Activated CD4-positive, alpha-beta memory T cell treated with anti-CD3 and anti-CD28 coated beads for 36 hours (primary cell): ENCODE results near the gene CEP41. TPM values are rescaled to one million over a fixed set of nuclear protein-coding genes. Genes with fewer than 3 reads are reported as not detected.
"Not testable (repeated sequence)": the region's sequence is repeated elsewhere in the genome, so short reads cannot be mapped to it uniquely, and the experiment has no call there.

Source experiments
- CTCF ChIA-PET: fragments of 350-600 bp; sonication (Branson Sonifier 250); formaldehyde crosslinking; loops from one replicate; lab custom pipeline; 2021; ENCODE audit warnings: antibody characterized with exemption, inconsistent platforms; lab: Charles Lee
- POLR2A ChIA-PET: fragments of 350-600 bp; sonication (Branson Sonifier 250); formaldehyde crosslinking; loops from one replicate; lab custom pipeline; 2021; ENCODE audit warnings: antibody characterized with exemption; lab: Charles Lee
- DNase-seq: peaks from one replicate; pipeline ENCODE4 v3.0.0-alpha.2; 2020
- H3K27ac Mint-ChIP-seq: one replicate; pipeline ENCODE4 v1.8.0; 2021; ENCODE audit warnings: mixed read lengths
- H3K27me3 Mint-ChIP-seq: one replicate; pipeline ENCODE4 v1.8.0; 2021; ENCODE audit warnings: mixed read lengths
- H3K36me3 Mint-ChIP-seq: one replicate; pipeline ENCODE4 v1.8.0; 2021; ENCODE audit warnings: mixed read lengths
- H3K4me1 Mint-ChIP-seq: one replicate; pipeline ENCODE4 v1.8.0; 2021; ENCODE audit warnings: low read depth, mixed read lengths
- H3K4me3 Mint-ChIP-seq: one replicate; pipeline ENCODE4 v1.8.0; 2021; ENCODE audit warnings: mild to moderate bottlenecking, mixed read lengths
- H3K9me3 Mint-ChIP-seq: one replicate; pipeline ENCODE4 v1.8.0; 2021; ENCODE audit warnings: mixed read lengths
- intact Hi-C: fragments of 100-400 bp; cut with micrococcal nuclease; formaldehyde crosslinking; loops from one replicate; pipeline ENCODE4 v1.15.1; 2023
- total RNA-seq, 2 experiments: library from RNA; stranded (reverse); gene quantifications; one replicate each; pipeline ENCODE4 v1.2.3, GENCODE V29; 2021

CEP41 gene
- total RNA-seq, 2 experiments from 2014 or later = 14.0 to 16.4 TPM

GRCh38 chr7:130452951-130453350, 12.1 kb upstream of the CEP41 start:
- POLR2A ChIA-PET = interaction anchor here (0.7 kb wide), 1 partner anchor 13 kb away, joined by 4 read pairs; the partner anchor contains the start of gene CEP41
- no peak overlapping the region for H3K4me3 Mint-ChIP-seq
- no peak for DNase-seq

GRCh38 chr7:130451344-130451743, 10.5 kb upstream of the CEP41 start:
- H3K4me3 Mint-ChIP-seq, H3K9me3 Mint-ChIP-seq, CTCF ChIA-PET, intact Hi-C loops, H3K36me3 Mint-ChIP-seq, H3K27ac Mint-ChIP-seq, H3K27me3 Mint-ChIP-seq, POLR2A ChIA-PET: not testable (repeated sequence)
- H3K4me1 Mint-ChIP-seq = peaks cover 13% of the 10 kb centered on the region
- DNase-seq = peak; percentile 14

More at GRCh38 chr7:130452951-130453350, 12.1 kb upstream of the CEP41 start:
- Mint-ChIP-seq H3K27ac (no peak overlapping the region), H3K4me1 (peaks cover 7% of the 10 kb centered on the region), H3K36me3 (peaks cover 2% of the 10 kb centered on the region), H3K27me3 (no peaks in the 10 kb centered on the region), H3K9me3 (peaks cover 7% of the 10 kb centered on the region)
- CTCF ChIA-PET = no interaction called here
- intact Hi-C loops = no loop called here

GRCh38 chr7:130446259-130446658, 5.4 kb upstream of the CEP41 start:
- intact Hi-C loops = loop anchor here (1.0 kb wide), 1 partner anchor 195 kb away; no protein-coding TSS in a partner anchor
- Mint-ChIP-seq H3K27ac (peak overlapping the region; percentile 62), H3K27me3 (peaks cover 3% of the 10 kb centered on the region)

GRCh38 chr7:130444751-130445407, 4.1 kb upstream of the CEP41 start:
- Mint-ChIP-seq H3K27ac (no peak overlapping the region), H3K36me3 (peaks cover 4% of the 10 kb centered on the region), H3K4me1 (peaks cover 22% of the 10 kb centered on the region), H3K9me3 (peaks cover 9% of the 10 kb centered on the region), H3K4me3 (no peak overlapping the region), H3K27me3 (peaks cover 3% of the 10 kb centered on the region)
- DNase-seq = no peak
- intact Hi-C loops = loop anchor here (5.0 kb wide), 1 partner anchor 168 kb away; no protein-coding TSS in a partner anchor
- POLR2A ChIA-PET = no interaction called here
- CTCF ChIA-PET = no interaction called here

More at GRCh38 chr7:130446259-130446658, 5.4 kb upstream of the CEP41 start:
- Mint-ChIP-seq H3K9me3 (peaks cover 9% of the 10 kb centered on the region), H3K4me3 (no peak overlapping the region), H3K36me3 (peaks cover 2% of the 10 kb centered on the region), H3K4me1 (peaks cover 14% of the 10 kb centered on the region)
- peak; percentile 20 for DNase-seq
- ChIA-PET POLR2A (no interaction called here), CTCF (no interaction called here)

GRCh38 chr7:130444234-130444633, 3.4 kb upstream of the CEP41 start:
- ChIA-PET CTCF (no interaction called here), POLR2A (no interaction called here)
- peaks cover 3% of the 10 kb centered on the region for H3K27me3 Mint-ChIP-seq
- peaks cover 27% of the 10 kb centered on the region for H3K4me1 Mint-ChIP-seq
- H3K9me3 Mint-ChIP-seq = peaks cover 9% of the 10 kb centered on the region
- intact Hi-C loops = loop anchor here (5.0 kb wide), 1 partner anchor 167 kb away; no protein-coding TSS in a partner anchor
- H3K27ac Mint-ChIP-seq = no peak overlapping the region
- peaks cover 4% of the 10 kb centered on the region for H3K36me3 Mint-ChIP-seq
- H3K4me3 Mint-ChIP-seq = no peak overlapping the region
- no peak for DNase-seq

- ChIA-PET POLR2A (no interaction called here), CTCF (no interaction called here)
- Mint-ChIP-seq H3K27ac (no peak overlapping the region), H3K4me1 (peaks cover 27% of the 10 kb centered on the region), H3K36me3 (peaks cover 2% of the 10 kb centered on the region), H3K27me3 (peaks cover 3% of the 10 kb centered on the region), H3K4me3 (no peak overlapping the region), H3K9me3 (no peaks in the 10 kb centered on the region)
- intact Hi-C loops = loop anchor here (5.0 kb wide), 1 partner anchor 165 kb away; no protein-coding TSS in a partner anchor
- DNase-seq = no peak
Observed at GRCh38 chr7:130442601-130443000, 1.8 kb upstream of the CEP41 start.

GRCh38 chr7:130441408-130441869, 623 bp upstream of the CEP41 start:
- H3K4me1 Mint-ChIP-seq = peaks cover 22% of the 10 kb centered on the region
- DNase-seq = no peak
- H3K27me3 Mint-ChIP-seq = peaks cover 3% of the 10 kb centered on the region
- peak overlapping the region; percentile 98 for H3K4me3 Mint-ChIP-seq
- POLR2A ChIA-PET = interaction anchor here (0.8 to 2.0 kb wide), 2 partner anchors 11 to 236 kb away, joined by 3 to 8 read pairs; partner anchors contain the start of gene TMEM209
- CTCF ChIA-PET = interaction anchor here (0.8 to 1.3 kb wide), 3 partner anchors 45 to 456 kb away, joined by 3 to 5 read pairs (median 3); no protein-coding TSS in a partner anchor
- no peaks in the 10 kb centered on the region for H3K9me3 Mint-ChIP-seq
- intact Hi-C loops = loop anchor here (1.0 to 5.0 kb wide), 3 partner anchors 164 to 373 kb away; partner anchors contain the start of gene TMEM209
- peaks cover 2% of the 10 kb centered on the region for H3K36me3 Mint-ChIP-seq
- peak overlapping the region; percentile 99 for H3K27ac Mint-ChIP-seq

GRCh38 chr7:130436253-130436652, 4.6 kb downstream of the CEP41 start:
- Mint-ChIP-seq H3K36me3 (peaks cover 2% of the 10 kb centered on the region), H3K4me1 (peaks cover 20% of the 10 kb centered on the region), H3K9me3 (no peaks in the 10 kb centered on the region), H3K27ac (no peak overlapping the region), H3K4me3 (no peak overlapping the region), H3K27me3 (no peaks in the 10 kb centered on the region)
- DNase-seq = no peak
- ChIA-PET POLR2A (no interaction called here), CTCF (no interaction called here)
- intact Hi-C loops = no loop called here

GRCh38 chr7:130435311-130435854, 5.4 kb downstream of the CEP41 start:
- DNase-seq = no peak
- peaks cover 14% of the 10 kb centered on the region for H3K4me1 Mint-ChIP-seq
- no peaks in the 10 kb centered on the region for H3K9me3 Mint-ChIP-seq
- H3K36me3 Mint-ChIP-seq = no peaks in the 10 kb centered on the region
- intact Hi-C loops = no loop called here
- ChIA-PET POLR2A (no interaction called here), CTCF (no interaction called here)
- H3K4me3 Mint-ChIP-seq = no peak overlapping the region
- H3K27ac Mint-ChIP-seq = no peak overlapping the region
- H3K27me3 Mint-ChIP-seq = no peaks in the 10 kb centered on the region

GRCh38 chr7:130433301-130433700, 7.5 kb downstream of the CEP41 start:
- H3K27me3 Mint-ChIP-seq = no peaks in the 10 kb centered on the region
- ChIA-PET POLR2A (interaction anchor here (0.7 kb wide), 1 partner anchor 8 kb away, joined by 3 read pairs; no protein-coding TSS in a partner anchor), CTCF (no interaction called here)

GRCh38 chr7:130432886-130433285, 7.9 kb downstream of the CEP41 start:
- intact Hi-C loops = no loop called here
- POLR2A ChIA-PET = interaction anchor here (0.7 kb wide), 1 partner anchor 8 kb away, joined by 3 read pairs; no protein-coding TSS in a partner anchor

More at GRCh38 chr7:130433301-130433700, 7.5 kb downstream of the CEP41 start:
- DNase-seq = no peak
- no peak overlapping the region for H3K4me3 Mint-ChIP-seq
- H3K9me3 Mint-ChIP-seq = no peaks in the 10 kb centered on the region
- peaks cover 1% of the 10 kb centered on the region for H3K36me3 Mint-ChIP-seq
- no peak overlapping the region for H3K27ac Mint-ChIP-seq
- H3K4me1 Mint-ChIP-seq = peaks cover 7% of the 10 kb centered on the region
- intact Hi-C loops = no loop called here

More at GRCh38 chr7:130432886-130433285, 7.9 kb downstream of the CEP41 start:
- H3K27me3 Mint-ChIP-seq = no peaks in the 10 kb centered on the region
- no peak overlapping the region for H3K4me3 Mint-ChIP-seq
- peaks cover 7% of the 10 kb centered on the region for H3K4me1 Mint-ChIP-seq
- H3K9me3 Mint-ChIP-seq = no peaks in the 10 kb centered on the region
- no peak for DNase-seq
- no peak overlapping the region for H3K27ac Mint-ChIP-seq
- H3K36me3 Mint-ChIP-seq = peaks cover 1% of the 10 kb centered on the region
- CTCF ChIA-PET = no interaction called here
